HepG2 (cell line): ENCODE measurements around the gene CPPED1. TPM values are rescaled to one million over a fixed set of nuclear protein-coding genes. Genes with fewer than 3 reads are reported as not detected.

Source experiments
- ATAC-seq: fragments of 200-7000 bp; cut with Tn5 transposase; 3 replicates; pipeline ENCODE4 v1.9.1; 2020; ENCODE audit warnings: mild to moderate bottlenecking, moderate library complexity
- BruUV-seq: library from RNA; stranded (reverse); fragments of 400-500 nt; replicated peaks from 2 replicates; lab custom pipeline; 2021; lab: Mats Ljungman, UMichigan
- CTCF ChIA-PET: fragments of 300-600 bp; formaldehyde crosslinking; extraction: SDS; loops from one replicate; lab custom pipeline; 2021; ENCODE audit warnings: low total read pairs, inconsistent platforms, low intra/inter-chr PET ratio; lab: Yijun Ruan, JAX
- POLR2A ChIA-PET: fragments of 350-600 bp; sonication (Branson Sonifier 250); formaldehyde crosslinking; loops from one replicate; lab custom pipeline; 2020; ENCODE audit warnings: antibody characterized with exemption, inconsistent platforms; lab: Yijun Ruan, JAX
- DNase-seq: peaks from one replicate; pipeline ENCODE4 v3.0.0-alpha.2; 2015; ENCODE audit warnings: low spot score
- FAIRE-seq: peaks from 3 replicates; lab custom pipeline; 2011; peaks lifted over from hg19 to GRCh38; lab: Jason Lieb, UNC
- H2AFZ ChIP-seq: one replicate; pipeline ENCODE4 v1.6.1; 2011; ENCODE audit warnings: low read length, inconsistent platforms
- H3K27ac ChIP-seq: fragments of 300-600 bp; 3 replicates; pipeline ENCODE4 v1.8.0; 2011; ENCODE audit warnings: mixed run types, mild to moderate bottlenecking, mixed read lengths, low read length, inconsistent platforms; ENCODE audit not compliant: insufficient read depth; ENCODE audit errors: extremely low read length
- H3K27me3 ChIP-seq, 2 experiments: fragments of 200-600 bp in 1 of 2; 2 replicates in 1 of 2; 3 replicates in 1 of 2; pipeline versions ENCODE4 v1.6.0 to v1.8.0; 2011; ENCODE audit warnings: low read length in 2 of 2, mild to moderate bottlenecking in 2 of 2, moderate library complexity in 2 of 2, inconsistent platforms in 1 of 2; ENCODE audit not compliant: insufficient read depth in 2 of 2, control insufficient read depth in 1 of 2
- H3K36me3 ChIP-seq, 2 experiments: fragments of 200-600 bp in 1 of 2; replicated peaks in 1 of 2; 2 replicates in 1 of 2; 3 replicates in 1 of 2; pipeline versions ENCODE4 v1.5.1 to v1.8.0; 2011; ENCODE audit warnings: low read length in 2 of 2, inconsistent platforms in 1 of 2; ENCODE audit not compliant: insufficient read depth in 2 of 2, control insufficient read depth in 1 of 2
- H3K4me1 ChIP-seq: 2 replicates; pipeline ENCODE4 v1.5.1; 2012; ENCODE audit warnings: low read length, inconsistent platforms; ENCODE audit not compliant: insufficient read depth
- H3K4me2 ChIP-seq: 2 replicates; pipeline ENCODE4 v1.6.0; 2011; ENCODE audit warnings: low read depth, low read length, inconsistent platforms
- H3K4me3 ChIP-seq, 3 experiments: fragments of 200-600 bp in 1 of 3; sonication (generic), shearing (Covaris generic) in 1 of 3; replicated peaks in 1 of 3; 2 replicates each; pipeline ENCODE4 v1.5.1; 2011 to 2016; ENCODE audit warnings: low read length in 3 of 3, inconsistent platforms in 2 of 3, low read depth in 2 of 3, mild to moderate bottlenecking in 2 of 3, control low read depth in 1 of 3, mixed read lengths in 1 of 3; ENCODE audit not compliant: insufficient read depth in 1 of 3
- H3K79me2 ChIP-seq: one replicate; pipeline ENCODE4 v1.6.1; 2011; ENCODE audit warnings: low read length, inconsistent platforms; ENCODE audit not compliant: insufficient read depth
- H3K9ac ChIP-seq: 2 replicates; pipeline ENCODE4 v1.6.0; 2011; ENCODE audit warnings: mild to moderate bottlenecking, low read depth, low read length, inconsistent platforms; ENCODE audit not compliant: insufficient read depth
- H3K9me3 ChIP-seq: 2 replicates; pipeline ENCODE4 v1.5.1; 2012; ENCODE audit warnings: mild to moderate bottlenecking, low read length
- H4K20me1 ChIP-seq: 2 replicates; pipeline ENCODE4 v1.6.0; 2011; ENCODE audit warnings: inconsistent platforms, mild to moderate bottlenecking, low read length, moderate library complexity; ENCODE audit not compliant: insufficient read depth
- ARID5B ChIP-seq: IDR thresholded peaks from 2 replicates; pipeline ENCODE4 v1.4.0; 2020; ENCODE audit warnings: mild to moderate bottlenecking, missing genetic modification reagents
- CBFB ChIP-seq: sonication (generic); formaldehyde crosslinking; IDR thresholded peaks from 2 replicates; pipeline ENCODE4 v1.4.0; 2020; ENCODE audit warnings: missing genetic modification reagents
- HMGXB3 ChIP-seq: sonication (generic); formaldehyde crosslinking; IDR thresholded peaks from 2 replicates; pipeline ENCODE4 v1.4.0; 2020; ENCODE audit warnings: missing genetic modification reagents, borderline replicate concordance
- HMGXB4 ChIP-seq, 2 experiments: sonication (generic) in 1 of 2; formaldehyde crosslinking in 1 of 2; IDR thresholded peaks; 2 replicates each; pipeline versions ENCODE4 v1.4.0 to v1.6.1; 2018 to 2020; ENCODE audit warnings: missing genetic modification reagents in 2 of 2, borderline replicate concordance in 1 of 2, low read depth in 1 of 2, mild to moderate bottlenecking in 1 of 2, missing biosample characterization in 1 of 2
- PAWR ChIP-seq: sonication (generic); formaldehyde crosslinking; IDR thresholded peaks from 2 replicates; pipeline ENCODE4 v1.4.0; 2020; ENCODE audit warnings: missing genetic modification reagents, mild to moderate bottlenecking, borderline replicate concordance
- XRCC5 ChIP-seq: fragments of 200-400 bp; formaldehyde crosslinking; optimal IDR thresholded peaks from 2 replicates; pipeline ENCODE3; 2017; ENCODE audit warnings: mild to moderate bottlenecking, low read length
- ZNF687 ChIP-seq: sonication (generic); formaldehyde crosslinking; IDR thresholded peaks from 2 replicates; pipeline ENCODE4 v1.5.1; 2020; ENCODE audit warnings: mild to moderate bottlenecking, missing genetic modification reagents, moderate library complexity
- WGBS: methylation state at CpG from one replicate; pipeline ENCODE4 v1.1.6; 2017; ENCODE audit warnings: low lambda C conversion rate; 5-methylcytosine and 5-hydroxymethylcytosine counted together
- in situ Hi-C: cut with HindIII; loops from 2 replicates; pipeline ENCODE4 v1.10.0; 2017; ENCODE audit warnings: low pct_unique_long_range_greater_than_20kb; ENCODE audit not compliant: extremely low pct_ligation_motif_present
- intact Hi-C: fragments of 100-400 bp; cut with micrococcal nuclease; formaldehyde crosslinking; loops from one replicate; pipeline ENCODE4 v1.10.0; 2022; ENCODE audit not compliant: unreplicated experiment
- polyA plus RNA-seq, 8 experiments: library from polyadenylated mRNA; depleted of rRNA in 3 of 8; stranded (reverse) in 7 of 8; unstranded in 1 of 8; fragments of >200 nt; fragmentation: Illumina TruSeq in 4 of 8; extraction: Trizol in 4 of 8; gene quantifications; 2 replicates each; pipeline versions ENCODE4 v1.2.1 to v1.2.3, GENCODE V29; 2011 to 2016; ENCODE audit warnings: low read depth in 4 of 8, missing spikeins in 1 of 8, mixed read lengths in 1 of 8; ENCODE audit not compliant: insufficient read depth in 1 of 8
- total RNA-seq, 5 experiments: library from RNA; depleted of rRNA; stranded (reverse); fragments of >200 nt; fragmentation: Illumina TruSeq; extraction: Trizol; gene quantifications; 2 replicates each; pipeline ENCODE4 v1.2.3, GENCODE V29; 2016; ENCODE audit warnings: low read depth in 1 of 5

Gene CPPED1
- total and polyA plus RNA-seq, 2 of the 13 experiments (the other 11 are each of a cell fraction or from before 2014, with no cell fraction given), result 66.6 to 71.3 TPM

- TF ChIP-seq HMGXB3 (CRISPR knock-in tag) (no peak), HMGXB4 (CRISPR knock-in tag; IDR thresholded peaks at IDR 0.05; ENCODE audit: borderline replicate concordance in 1 of 2, low read depth in 1 of 2) (no peak), CBFB (CRISPR knock-in tag) (no peak)
- TF ChIP-seq, all 625 proteins: peak for 0
Measured at GRCh38 chr16:12837291-12837690, 33.6 kb upstream of the CPPED1 start (continued).

- peak; percentile 56 for DNase-seq
- POLR2A ChIA-PET, result no interaction called here
- no peak overlapping the region for H3K27ac ChIP-seq
- TF ChIP-seq ZNF687 (0 out of 2 replicates have a peak, but pooled peaks have one; percentile 16), ARID5B (0 out of 2 replicates have a peak, but pooled peaks have one; percentile 26), XRCC5 (peak; percentile 29), PAWR (no peak)
Measured at GRCh38 chr16:12833926-12834325, 30.2 kb upstream of the CPPED1 start.

More at GRCh38 chr16:12833926-12834325, 30.2 kb upstream of the CPPED1 start:
- no peaks in the 10 kb centered on the region for H3K79me2 ChIP-seq
- H3K4me2 ChIP-seq, result no peak overlapping the region
- FAIRE-seq, result no peak
- BruUV-seq, result no TSS peak
- CTCF ChIA-PET, result no interaction called here
- no peaks in the 10 kb centered on the region for H4K20me1 ChIP-seq
- intact Hi-C loops, result no loop called here
- no peak overlapping the region for H2AFZ ChIP-seq
- WGBS, result 24% methylated on average over 10 of the region's 10 CpGs
- no peak overlapping the region for H3K4me3 ChIP-seq
- H3K4me1 ChIP-seq, result no peaks in the 10 kb centered on the region
- peaks cover 0 to 11% of the 10 kb centered on the region in 2 experiments; a peak in 2 of 5 replicates for H3K27me3 ChIP-seq
- no peaks in the 10 kb centered on the region for H3K9me3 ChIP-seq
- H3K9ac ChIP-seq, result no peak overlapping the region
- ATAC-seq, result peak; percentile 82
- H3K36me3 ChIP-seq, result no peaks in the 10 kb centered on the region
- in situ Hi-C loops, result no loop called here
